GM23248 (cell line): ENCODE results near the gene GOSR1. TPM values are rescaled to one million over a fixed set of nuclear protein-coding genes. Genes with fewer than 3 reads are reported as not detected.
"Not testable (repeated sequence)": the region's sequence is repeated elsewhere in the genome, so short reads cannot be mapped to it uniquely, and the experiment has no call there.

Experiments
- DNase-seq: peaks from one replicate; pipeline ENCODE4 v3.0.0-alpha.2; 2015
- H2AFZ ChIP-seq: fragments of 200-600 bp; sonication (generic); 2 replicates; pipeline ENCODE4 v1.6.1; 2016; ENCODE audit warnings: antibody characterized with exemption
- H3F3A ChIP-seq: fragments of 200-600 bp; sonication (generic); 2 replicates; pipeline ENCODE4 v1.6.1; 2016; ENCODE audit warnings: mild to moderate bottlenecking, antibody characterized with exemption, mixed run types; ENCODE audit not compliant: insufficient read depth
- H3K27ac ChIP-seq: fragments of 200-600 bp; sonication (generic); 2 replicates; pipeline ENCODE4 v1.5.1; 2016; ENCODE audit warnings: mild to moderate bottlenecking
- H3K27me3 ChIP-seq: fragments of 200-600 bp; sonication (generic); replicated peaks from 2 replicates; pipeline ENCODE4 v1.6.1; 2016; ENCODE audit warnings: mild to moderate bottlenecking; ENCODE audit not compliant: insufficient read depth
- H3K36me3 ChIP-seq: fragments of 200-600 bp; sonication (generic); 2 replicates; pipeline ENCODE4 v1.6.1; 2016; ENCODE audit warnings: low read depth, mild to moderate bottlenecking
- H3K4me1 ChIP-seq: fragments of 200-600 bp; sonication (generic); 2 replicates; pipeline ENCODE4 v1.6.1; 2016; ENCODE audit warnings: mild to moderate bottlenecking; ENCODE audit not compliant: insufficient read depth
- H3K4me2 ChIP-seq: fragments of 200-600 bp; sonication (generic); one replicate; pipeline ENCODE4 v1.6.1; 2016; ENCODE audit warnings: mild to moderate bottlenecking; ENCODE audit not compliant: unreplicated experiment
- H3K4me3 ChIP-seq: fragments of 200-600 bp; sonication (generic); 2 replicates; pipeline ENCODE4 v1.5.1; 2016; ENCODE audit warnings: mild to moderate bottlenecking
- H3K79me2 ChIP-seq: fragments of 200-600 bp; sonication (generic); 2 replicates; pipeline ENCODE4 v1.6.1; 2016; ENCODE audit warnings: mild to moderate bottlenecking; ENCODE audit not compliant: insufficient read depth
- H3K9ac ChIP-seq: fragments of 200-600 bp; sonication (generic); 2 replicates; pipeline ENCODE4 v1.6.1; 2016; ENCODE audit warnings: mild to moderate bottlenecking
- H3K9me2 ChIP-seq: fragments of 200-600 bp; sonication (generic); 2 replicates; pipeline ENCODE4 v1.6.1; 2016; ENCODE audit warnings: mixed run types, mild to moderate bottlenecking, moderate library complexity; ENCODE audit not compliant: insufficient read depth
- H3K9me3 ChIP-seq: fragments of 200-600 bp; sonication (generic); one replicate; pipeline ENCODE4 v1.6.1; 2017; ENCODE audit warnings: low read depth
- H4K20me1 ChIP-seq: fragments of 200-600 bp; sonication (generic); 2 replicates; pipeline ENCODE4 v1.6.0; 2016; ENCODE audit not compliant: insufficient read depth
- EZH2 ChIP-seq: fragments of 200-600 bp; sonication (generic); IDR thresholded peaks from 2 replicates; pipeline ENCODE4 v1.6.1; 2018; ENCODE audit warnings: antibody characterized with exemption, mild to moderate bottlenecking; ENCODE audit not compliant: insufficient read depth, poor library complexity, severe bottlenecking
- EZH2phosphoT487 ChIP-seq: fragments of 200-600 bp; sonication (generic); IDR thresholded peaks from 2 replicates; pipeline ENCODE4 v1.6.1; 2018; ENCODE audit warnings: antibody characterized with exemption, moderate library complexity, mild to moderate bottlenecking, low read depth; ENCODE audit not compliant: insufficient read depth
- WGBS, 2 experiments: methylation state at CpG; one replicate each; pipeline ENCODE4 v1.1.6; 2015 to 2017; ENCODE audit warnings: low lambda C conversion rate in 2 of 2, low coverage in 1 of 2; ENCODE audit errors: missing lambda C conversion rate in 2 of 2; 5-methylcytosine and 5-hydroxymethylcytosine counted together
- in situ Hi-C: fragments of 300-500 bp; cut with MboI; formaldehyde crosslinking; loops from 2 replicates; pipeline ENCODE4 v1.15.0; 2020
- polyA plus RNA-seq: library from polyadenylated mRNA; unstranded; fragments of >200 nt; fragmentation: Nextera tagmentation; extraction: Ambion mirVana; gene quantifications from 2 replicates; pipeline ENCODE4 v1.2.1, GENCODE V29; 2016
- total RNA-seq: library from RNA; depleted of rRNA; stranded (reverse); fragments of >200 nt; shearing (Covaris generic); gene quantifications from 2 replicates; pipeline ENCODE4 v1.2.3, GENCODE V29; 2014

GOSR1 gene
- total and polyA plus RNA-seq, 2 experiments from 2014 or later, result 20.2 to 44.8 TPM

GRCh38 chr17:30570596-30571265, 93.5 kb downstream of the GOSR1 start:
- no peaks in the 10 kb centered on the region; the same call in 1 of the 2 replicates for H3K27me3 ChIP-seq
- 41 to 44% methylated on average over 9 of the region's 9 CpGs for WGBS, 2 experiments
- H2AFZ ChIP-seq, result no peak overlapping the region
- no peak overlapping the region for H3K9ac ChIP-seq
- H3K4me3 ChIP-seq, result no peak overlapping the region
- H3K27ac ChIP-seq, result no peak overlapping the region
- no peaks in the 10 kb centered on the region for H3F3A ChIP-seq
- no peak for TF ChIP-seq EZH2phosphoT487
- TF ChIP-seq EZH2, result no peak
- H3K79me2 ChIP-seq, result no peaks in the 10 kb centered on the region
- no peak for DNase-seq
- no peaks in the 10 kb centered on the region for H3K4me1 ChIP-seq
- H3K9me3 ChIP-seq, result no peaks in the 10 kb centered on the region
- no peaks in the 10 kb centered on the region for H3K36me3 ChIP-seq
- no peaks in the 10 kb centered on the region for H3K9me2 ChIP-seq
- no peaks in the 10 kb centered on the region for H4K20me1 ChIP-seq
- in situ Hi-C loops, result no loop called here
- no peak overlapping the region for H3K4me2 ChIP-seq

GRCh38 chr17:30571404-30571803, 94.2 kb downstream of the GOSR1 start:
- in situ Hi-C loops, H3F3A ChIP-seq, H3K9me2 ChIP-seq, H3K9ac ChIP-seq, H3K4me1 ChIP-seq, H3K27ac ChIP-seq, H3K4me3 ChIP-seq, H3K9me3 ChIP-seq, H3K4me2 ChIP-seq, H3K79me2 ChIP-seq, H4K20me1 ChIP-seq, DNase-seq, H3K36me3 ChIP-seq, H2AFZ ChIP-seq, H3K27me3 ChIP-seq: not testable (repeated sequence)
- 65 to 70% methylated on average over 14 of the region's 14 CpGs for WGBS, 2 experiments

GRCh38 chr17:30571921-30572320, 94.7 kb downstream of the GOSR1 start:
- Histone ChIP-seq H3K27me3 (no peaks in the 10 kb centered on the region; the same call in 1 of the 2 replicates), H2AFZ (no peak overlapping the region), H3K27ac (no peak overlapping the region), H3K4me3 (no peak overlapping the region), H3K4me2 (no peak overlapping the region), H3K36me3 (no peaks in the 10 kb centered on the region), H3K9me2 (no peaks in the 10 kb centered on the region), H3K9ac (no peak overlapping the region), H3F3A (no peaks in the 10 kb centered on the region), H3K4me1 (no peaks in the 10 kb centered on the region), H3K79me2 (no peaks in the 10 kb centered on the region), H4K20me1 (no peaks in the 10 kb centered on the region), H3K9me3 (no peaks in the 10 kb centered on the region)
- 70 to 77% methylated on average over 7 of the region's 7 CpGs for WGBS, 2 experiments
- in situ Hi-C loops, result no loop called here
- TF ChIP-seq EZH2, result no peak
- no peak for TF ChIP-seq EZH2phosphoT487
- DNase-seq, result no peak

GRCh38 chr17:30572651-30573554, 95.7 kb downstream of the GOSR1 start:
- H3F3A ChIP-seq, H2AFZ ChIP-seq, H3K4me3 ChIP-seq, H3K27me3 ChIP-seq, H3K9me3 ChIP-seq, H3K9ac ChIP-seq, H3K9me2 ChIP-seq, H3K4me1 ChIP-seq, H3K4me2 ChIP-seq, H3K27ac ChIP-seq, H4K20me1 ChIP-seq, DNase-seq, H3K79me2 ChIP-seq, in situ Hi-C loops, H3K36me3 ChIP-seq: not testable (repeated sequence)
- 70 to 71% methylated on average over 17 of the region's 17 CpGs for WGBS, 2 experiments
